Measurements from ENCODE around the gene POGLUT3.

GRCh38 chr11:108500721-108501120, 2.5 kb upstream of the POGLUT3 start:
- TF ChIP-seq CTCF (IDR thresholded peaks at IDR 0.05): no peak
- no peak for TF ChIP-seq EP300 (IDR thresholded peaks at IDR 0.05; ENCODE audit: low read depth)
- no peak for TF ChIP-seq POLR2AphosphoS5 (IDR thresholded peaks at IDR 0.05)
